Caco-2 (cell line): ENCODE measurements around the gene NPW. TPM values are rescaled to one million over a fixed set of nuclear protein-coding genes. Genes with fewer than 3 reads are reported as not detected.

ENCODE experiments used
- BruUV-seq: library from RNA; stranded (reverse); fragments of 400-500 nt; replicated peaks from 2 replicates; lab custom pipeline; 2021; lab: Mats Ljungman, UMichigan
- CTCF ChIA-PET: fragments of 300-600 bp; sonication (Branson Sonifier 250); formaldehyde crosslinking; loops from one replicate; lab custom pipeline; 2022; ENCODE audit warnings: antibody characterized with exemption; lab: Charles Lee
- POLR2A ChIA-PET: fragments of 300-600 bp; sonication (Branson Sonifier 250); formaldehyde crosslinking; loops from one replicate; lab custom pipeline; 2022; ENCODE audit warnings: antibody characterized with exemption; lab: Charles Lee
- DNase-seq, 2 experiments: peaks; one replicate each; pipeline versions ENCODE4 v3.0.0 to v3.0.0-alpha.2; 2020 to 2022
- H3K27me3 ChIP-seq: replicated peaks from 2 replicates; pipeline ENCODE4 v1.6.0; 2011; ENCODE audit warnings: low read length; ENCODE audit not compliant: control insufficient read depth, insufficient read depth
- H3K36me3 ChIP-seq: 2 replicates; pipeline ENCODE4 v1.5.1; 2011; ENCODE audit warnings: low read length; ENCODE audit not compliant: control insufficient read depth, insufficient read depth
- H3K4me1 ChIP-seq: fragments of 250-450 bp; sonication (Bioruptor Pico); 2 replicates; pipeline ENCODE4 v1.5.1; 2020; ENCODE audit warnings: mild to moderate bottlenecking
- H3K4me3 ChIP-seq: 2 replicates; pipeline ENCODE4 v1.5.1; 2011; ENCODE audit warnings: low read depth, mild to moderate bottlenecking, control low read depth, low read length
- H3K9me3 ChIP-seq: fragments of 250-450 bp; sonication (Bioruptor Pico); 2 replicates; pipeline ENCODE4 v1.5.1; 2020; ENCODE audit warnings: mild to moderate bottlenecking, moderate library complexity
- H3K27ac Mint-ChIP-seq: one replicate; pipeline ENCODE4 v1.8.0; 2022; ENCODE audit warnings: mixed read lengths; ENCODE audit not compliant: unreplicated experiment
- H3K27me3 Mint-ChIP-seq: one replicate; pipeline ENCODE4 v1.8.0; 2022; ENCODE audit warnings: mixed read lengths; ENCODE audit not compliant: insufficient read depth, unreplicated experiment
- H3K36me3 Mint-ChIP-seq: one replicate; pipeline ENCODE4 v1.8.0; 2022; ENCODE audit warnings: mild to moderate bottlenecking, mixed read lengths; ENCODE audit not compliant: insufficient read depth, unreplicated experiment
- H3K4me1 Mint-ChIP-seq: one replicate; pipeline ENCODE4 v1.8.0; 2022; ENCODE audit warnings: low read depth, mixed read lengths; ENCODE audit not compliant: unreplicated experiment
- H3K4me3 Mint-ChIP-seq: one replicate; pipeline ENCODE4 v1.8.0; 2022; ENCODE audit warnings: mild to moderate bottlenecking, moderate library complexity, mixed read lengths; ENCODE audit not compliant: unreplicated experiment
- H3K9me3 Mint-ChIP-seq: one replicate; pipeline ENCODE4 v1.8.0; 2022; ENCODE audit warnings: mixed read lengths; ENCODE audit not compliant: unreplicated experiment
- CTCF ChIP-seq, 2 experiments: fragments of 200-600 bp in 1 of 2; IDR thresholded peaks; 1 replicate in 1 of 2; 2 replicates in 1 of 2; pipeline versions ENCODE4 v1.5.1 to v1.8.0; 2011 to 2022; ENCODE audit warnings: antibody characterized with exemption in 1 of 2, control low read depth in 1 of 2, inconsistent platforms in 1 of 2, low read depth in 1 of 2, low read length in 1 of 2, mild to moderate bottlenecking in 1 of 2, moderate library complexity in 1 of 2; ENCODE audit not compliant: insufficient read depth in 1 of 2, severe bottlenecking in 1 of 2, unreplicated experiment in 1 of 2
- intact Hi-C: fragments of 100-400 bp; cut with micrococcal nuclease; formaldehyde crosslinking; loops from one replicate; pipeline ENCODE4 v1.10.0; 2022; ENCODE audit not compliant: unreplicated experiment
- total RNA-seq: library from RNA; stranded (reverse); gene quantifications from 2 replicates; pipeline ENCODE4 v1.2.3, GENCODE V29; 2022

NPW gene
- total RNA-seq, 1 experiment from 2014 or later, result 6.1 TPM

DNA sequence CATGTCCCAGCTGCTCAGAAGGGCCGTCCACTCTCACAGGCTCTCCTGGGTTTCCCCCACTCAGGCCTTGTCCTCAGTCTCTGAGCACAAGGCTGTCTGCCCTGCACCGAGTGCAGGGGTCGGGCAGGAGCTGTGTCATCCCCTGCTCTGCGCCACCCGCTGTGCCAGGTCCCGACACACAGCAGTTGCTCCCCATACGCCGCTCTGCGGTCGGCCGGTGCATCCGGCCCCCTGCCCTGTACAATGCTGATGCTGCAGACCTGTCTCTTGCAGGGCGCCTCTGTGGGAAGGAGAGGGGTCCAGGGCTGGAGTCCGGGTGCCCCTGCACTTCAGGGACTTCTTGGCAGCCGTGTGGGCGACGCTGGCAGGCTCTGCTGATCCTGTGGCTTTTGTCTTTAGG is 34.3 kb downstream of the NPW start:
- Mint-ChIP-seq H3K4me3 (no peak overlapping the region), H3K4me1 (no peaks in the 10 kb centered on the region), H3K27me3 (no peaks in the 10 kb centered on the region), H3K36me3 (peaks cover 16% of the 10 kb centered on the region), H3K27ac (no peak overlapping the region), H3K9me3 (no peaks in the 10 kb centered on the region)
- Histone ChIP-seq H3K4me1 (no peaks in the 10 kb centered on the region), H3K27me3 (no peaks in the 10 kb centered on the region), H3K9me3 (no peaks in the 10 kb centered on the region), H3K4me3 (no peak overlapping the region), H3K36me3 (no peaks in the 10 kb centered on the region)
- BruUV-seq, result no TSS peak
- intact Hi-C loops, result no loop called here
- no peak for TF ChIP-seq CTCF (IDR thresholded peaks at IDR 0.05; ENCODE audit: insufficient read depth in 1 of 2, low read depth in 1 of 2, low read length in 1 of 2, severe bottlenecking in 1 of 2, unreplicated experiment in 1 of 2)
- CTCF ChIA-PET, result no interaction called here
- no peak for DNase-seq
- POLR2A ChIA-PET, result no interaction called here

DNA sequence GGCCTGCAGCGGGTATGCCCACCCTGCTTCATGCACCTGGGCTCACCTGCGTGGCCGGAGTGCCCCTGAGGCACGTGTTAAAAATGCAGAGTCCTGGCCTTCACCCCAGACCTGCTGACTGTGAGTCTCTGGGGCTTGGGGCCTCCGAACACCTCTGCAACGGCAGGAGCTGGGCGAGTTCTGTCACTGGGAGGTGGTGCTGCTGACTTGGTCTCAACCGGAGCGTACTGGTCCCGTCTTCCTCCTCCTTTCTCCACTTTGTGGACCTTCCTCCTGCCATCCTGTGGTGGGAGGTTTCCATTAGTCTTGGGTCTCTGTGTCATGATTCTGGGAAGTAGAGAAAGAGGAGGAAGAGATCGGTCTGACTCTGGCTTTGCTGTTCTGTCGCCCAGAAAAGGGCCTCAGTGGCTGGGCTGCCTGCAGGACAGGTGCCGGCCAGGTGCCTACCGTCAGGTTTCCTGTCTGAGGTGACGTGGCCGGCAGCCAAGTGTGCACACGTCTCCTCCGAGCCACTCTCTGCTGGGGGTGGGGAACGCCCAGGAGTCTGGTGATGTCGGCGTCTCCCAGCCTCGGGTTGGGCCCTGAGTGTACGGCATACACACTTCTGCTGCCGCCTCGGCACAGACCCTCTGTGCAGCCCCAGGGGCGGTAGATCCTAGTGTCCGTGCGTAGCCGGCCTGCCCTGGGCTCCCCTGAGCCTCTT is 35.1 kb downstream of the NPW start:
- CTCF ChIA-PET, result no interaction called here
- Mint-ChIP-seq H3K9me3 (no peaks in the 10 kb centered on the region), H3K36me3 (peaks cover 16% of the 10 kb centered on the region), H3K4me3 (no peak overlapping the region), H3K27me3 (no peaks in the 10 kb centered on the region), H3K4me1 (no peaks in the 10 kb centered on the region), H3K27ac (no peak overlapping the region)
- BruUV-seq, result no TSS peak
- Histone ChIP-seq H3K36me3 (no peaks in the 10 kb centered on the region), H3K4me1 (no peaks in the 10 kb centered on the region), H3K4me3 (no peak overlapping the region), H3K27me3 (no peaks in the 10 kb centered on the region), H3K9me3 (no peaks in the 10 kb centered on the region)
- POLR2A ChIA-PET, result no interaction called here
- no peak for TF ChIP-seq CTCF (IDR thresholded peaks at IDR 0.05; ENCODE audit: insufficient read depth in 1 of 2, low read depth in 1 of 2, low read length in 1 of 2, severe bottlenecking in 1 of 2, unreplicated experiment in 1 of 2)
- intact Hi-C loops, result no loop called here
- DNase-seq, result no peak

- intact Hi-C loops, result loop anchor here (1.0 to 2.0 kb wide), 2 partner anchors 33 to 35 kb away; no protein-coding TSS in a partner anchor
- peaks cover 16% of the 10 kb centered on the region for H3K36me3 Mint-ChIP-seq
- H3K4me3 Mint-ChIP-seq, result no peak overlapping the region
- no peak for DNase-seq
- H3K27me3 ChIP-seq, result no peaks in the 10 kb centered on the region
- H3K4me1 Mint-ChIP-seq, result no peaks in the 10 kb centered on the region
- peak in 1 of 2 experiments; percentile 37 for TF ChIP-seq CTCF (IDR thresholded peaks at IDR 0.05; ENCODE audit: insufficient read depth in 1 of 2, low read depth in 1 of 2, low read length in 1 of 2, severe bottlenecking in 1 of 2, unreplicated experiment in 1 of 2)
- no peaks in the 10 kb centered on the region for H3K9me3 ChIP-seq
- no peak overlapping the region for H3K4me3 ChIP-seq
- POLR2A ChIA-PET, result no interaction called here
- H3K4me1 ChIP-seq, result no peaks in the 10 kb centered on the region
- no peaks in the 10 kb centered on the region for H3K9me3 Mint-ChIP-seq
- no peaks in the 10 kb centered on the region for H3K36me3 ChIP-seq
- no TSS peak for BruUV-seq
- CTCF ChIA-PET, result interaction anchor here (0.9 to 2.4 kb wide), 3 partner anchors 8 to 33 kb away, joined by 3 to 13 read pairs (median 3); partner anchors contain the start of genes NTHL1 and TSC2
- H3K27ac Mint-ChIP-seq, result no peak overlapping the region
- H3K27me3 Mint-ChIP-seq, result no peaks in the 10 kb centered on the region
These were observed 36.5 kb downstream of the NPW start for GRCh38 chr16:2056077-2056476.
